HUES64 (cell line): ENCODE measurements around the gene USP17L5. TPM values are rescaled to one million over a fixed set of nuclear protein-coding genes. Genes with fewer than 3 reads are reported as not detected.
"Not testable (repeated sequence)": the region's sequence is repeated elsewhere in the genome, so short reads cannot be mapped to it uniquely, and the experiment has no call there.

Experiments
- H3K27ac ChIP-seq: 2 replicates; pipeline ENCODE4 v1.7.0; 2013; ENCODE audit warnings: low read depth, low read length, inconsistent platforms
- H3K27me3 ChIP-seq: 2 replicates; pipeline ENCODE4 v1.6.1; 2013; ENCODE audit warnings: mild to moderate bottlenecking, low read length; ENCODE audit not compliant: insufficient read depth
- H3K36me3 ChIP-seq: 2 replicates; pipeline ENCODE4 v1.6.1; 2013; ENCODE audit warnings: mild to moderate bottlenecking, low read length; ENCODE audit not compliant: insufficient read depth
- H3K4me1 ChIP-seq: 2 replicates; pipeline ENCODE4 v1.6.1; 2013; ENCODE audit warnings: mild to moderate bottlenecking, low read length, moderate library complexity; ENCODE audit not compliant: insufficient read depth
- H3K4me3 ChIP-seq: 2 replicates; pipeline ENCODE4 v1.5.1; 2013; ENCODE audit warnings: mild to moderate bottlenecking, low read length, moderate library complexity
- H3K9ac ChIP-seq: 2 replicates; pipeline ENCODE4 v1.6.1; 2013; ENCODE audit warnings: mild to moderate bottlenecking, low read depth, low read length
- H3K9me3 ChIP-seq: 2 replicates; pipeline ENCODE4 v1.6.1; 2013; ENCODE audit warnings: low read depth, low read length; ENCODE audit not compliant: insufficient read depth
- WGBS: fragments of 150-250, 120-280 bp; methylation state at CpG from one replicate; pipeline ENCODE4 v1.1.7; 2013; ENCODE audit warnings: missing lambda C conversion rate; 5-methylcytosine and 5-hydroxymethylcytosine counted together
- polyA plus RNA-seq, 2 experiments: library from polyadenylated mRNA; stranded (reverse); fragments of 50-300 nt; gene quantifications; one replicate each; pipeline ENCODE4 v1.2.3, GENCODE V29; 2013

USP17L5 gene, protein sequence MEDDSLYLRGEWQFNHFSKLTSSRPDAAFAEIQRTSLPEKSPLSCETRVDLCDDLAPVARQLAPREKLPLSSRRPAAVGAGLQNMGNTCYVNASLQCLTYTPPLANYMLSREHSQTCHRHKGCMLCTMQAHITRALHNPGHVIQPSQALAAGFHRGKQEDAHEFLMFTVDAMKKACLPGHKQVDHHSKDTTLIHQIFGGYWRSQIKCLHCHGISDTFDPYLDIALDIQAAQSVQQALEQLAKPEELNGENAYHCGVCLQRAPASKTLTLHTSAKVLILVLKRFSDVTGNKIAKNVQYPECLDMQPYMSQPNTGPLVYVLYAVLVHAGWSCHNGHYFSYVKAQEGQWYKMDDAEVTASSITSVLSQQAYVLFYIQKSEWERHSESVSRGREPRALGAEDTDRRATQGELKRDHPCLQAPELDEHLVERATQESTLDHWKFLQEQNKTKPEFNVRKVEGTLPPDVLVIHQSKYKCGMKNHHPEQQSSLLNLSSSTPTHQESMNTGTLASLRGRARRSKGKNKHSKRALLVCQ
- polyA plus RNA-seq (2013, experiment 1 of 2), result not detected
- polyA plus RNA-seq (2013, experiment 2 of 2), result not detected

DNA sequence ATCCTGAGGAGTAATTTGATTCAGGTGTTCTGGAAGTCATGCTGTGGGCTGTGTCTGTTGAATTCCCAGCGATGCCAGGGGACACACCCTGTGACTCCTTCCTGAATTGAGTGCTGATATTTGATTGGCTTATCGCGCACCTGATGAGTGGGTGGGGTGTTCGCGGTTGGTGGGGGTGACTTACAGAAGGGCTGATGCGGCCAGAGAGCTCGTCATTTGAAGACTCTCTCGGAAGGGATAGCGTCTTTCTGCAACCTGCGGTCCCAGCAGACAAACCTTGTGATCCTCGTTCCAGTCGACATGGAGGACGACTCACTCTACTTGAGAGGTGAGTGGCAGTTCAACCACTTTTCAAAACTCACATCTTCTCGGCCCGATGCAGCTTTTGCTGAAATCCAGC lies at the start of gene USP17L5:
TSS of gene USP17L5 (plus strand) at position 301 of the 400 bp plus-strand sequence. CDS start at position 301, 0 bp downstream.
- not testable (repeated sequence) for H3K27ac ChIP-seq, H3K27me3 ChIP-seq, H3K36me3 ChIP-seq, H3K9me3 ChIP-seq, H3K4me3 ChIP-seq, H3K9ac ChIP-seq, H3K4me1 ChIP-seq
- WGBS, result no CpG with 5 or more reads among the region's 15 CpGs

DNA sequence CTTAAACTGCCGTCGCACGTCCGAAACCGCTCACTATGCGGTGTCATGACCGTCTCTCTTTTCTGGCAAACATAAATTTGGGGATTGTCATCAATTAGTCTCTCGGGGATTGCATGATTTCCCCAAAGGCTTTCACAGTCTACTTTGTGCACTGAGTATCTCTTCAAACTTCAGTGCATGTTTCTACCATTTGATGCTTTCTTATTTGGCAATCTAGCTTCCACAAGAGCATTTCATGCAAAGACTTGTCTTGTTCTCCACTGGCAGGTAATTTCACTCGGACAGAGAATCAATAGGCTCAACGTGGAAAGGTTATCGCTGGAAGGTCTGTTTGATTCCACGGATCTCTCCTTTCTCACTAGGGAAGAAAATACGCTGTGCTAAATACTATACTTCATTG lies 15.0 kb upstream of the USP17L5 start:
- H3K4me3 ChIP-seq, H3K9ac ChIP-seq, H3K27ac ChIP-seq, H3K4me1 ChIP-seq, H3K27me3 ChIP-seq, H3K9me3 ChIP-seq, H3K36me3 ChIP-seq: not testable (repeated sequence)
- WGBS, result 71% methylated on average over 4 of the region's 13 CpGs

DNA sequence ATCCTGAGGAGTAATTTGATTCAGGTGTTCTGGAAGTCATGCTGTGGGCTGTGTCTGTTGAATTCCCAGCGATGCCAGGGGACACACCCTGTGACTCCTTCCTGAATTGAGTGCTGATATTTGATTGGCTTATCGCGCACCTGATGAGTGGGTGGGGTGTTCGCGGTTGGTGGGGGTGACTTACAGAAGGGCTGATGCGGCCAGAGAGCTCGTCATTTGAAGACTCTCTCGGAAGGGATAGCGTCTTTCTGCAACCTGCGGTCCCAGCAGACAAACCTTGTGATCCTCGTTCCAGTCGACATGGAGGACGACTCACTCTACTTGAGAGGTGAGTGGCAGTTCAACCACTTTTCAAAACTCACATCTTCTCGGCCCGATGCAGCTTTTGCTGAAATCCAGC lies 14.3 kb upstream of the USP17L5 start, which contains the start of gene USP17L24:
TSS of gene USP17L24 (plus strand) at position 301 of the 400 bp plus-strand sequence. CDS start at position 301, 0 bp downstream.
- H3K27ac ChIP-seq, H3K9me3 ChIP-seq, H3K4me3 ChIP-seq, H3K4me1 ChIP-seq, H3K36me3 ChIP-seq, H3K27me3 ChIP-seq, H3K9ac ChIP-seq: not testable (repeated sequence)
- WGBS, result no CpG with 5 or more reads among the region's 15 CpGs

DNA sequence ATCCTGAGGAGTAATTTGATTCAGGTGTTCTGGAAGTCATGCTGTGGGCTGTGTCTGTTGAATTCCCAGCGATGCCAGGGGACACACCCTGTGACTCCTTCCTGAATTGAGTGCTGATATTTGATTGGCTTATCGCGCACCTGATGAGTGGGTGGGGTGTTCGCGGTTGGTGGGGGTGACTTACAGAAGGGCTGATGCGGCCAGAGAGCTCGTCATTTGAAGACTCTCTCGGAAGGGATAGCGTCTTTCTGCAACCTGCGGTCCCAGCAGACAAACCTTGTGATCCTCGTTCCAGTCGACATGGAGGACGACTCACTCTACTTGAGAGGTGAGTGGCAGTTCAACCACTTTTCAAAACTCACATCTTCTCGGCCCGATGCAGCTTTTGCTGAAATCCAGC lies 9.6 kb upstream of the USP17L5 start, which contains the start of gene USP17L25:
TSS of gene USP17L25 (plus strand) at position 301 of the 400 bp plus-strand sequence. CDS start at position 301, 0 bp downstream.
- H3K9ac ChIP-seq, H3K9me3 ChIP-seq, H3K27ac ChIP-seq, H3K27me3 ChIP-seq, H3K4me3 ChIP-seq, H3K4me1 ChIP-seq, H3K36me3 ChIP-seq: not testable (repeated sequence)
- WGBS, result no CpG with 5 or more reads among the region's 15 CpGs

DNA sequence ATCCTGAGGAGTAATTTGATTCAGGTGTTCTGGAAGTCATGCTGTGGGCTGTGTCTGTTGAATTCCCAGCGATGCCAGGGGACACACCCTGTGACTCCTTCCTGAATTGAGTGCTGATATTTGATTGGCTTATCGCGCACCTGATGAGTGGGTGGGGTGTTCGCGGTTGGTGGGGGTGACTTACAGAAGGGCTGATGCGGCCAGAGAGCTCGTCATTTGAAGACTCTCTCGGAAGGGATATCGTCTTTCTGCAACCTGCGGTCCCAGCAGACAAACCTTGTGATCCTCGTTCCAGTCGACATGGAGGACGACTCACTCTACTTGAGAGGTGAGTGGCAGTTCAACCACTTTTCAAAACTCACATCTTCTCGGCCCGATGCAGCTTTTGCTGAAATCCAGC lies 4.8 kb upstream of the USP17L5 start, which contains the start of gene USP17L26:
TSS of gene USP17L26 (plus strand) at position 301 of the 400 bp plus-strand sequence. CDS start at position 301, 0 bp downstream.
- H3K27me3 ChIP-seq, H3K9me3 ChIP-seq, H3K9ac ChIP-seq, H3K4me1 ChIP-seq, H3K27ac ChIP-seq, H3K4me3 ChIP-seq, H3K36me3 ChIP-seq: not testable (repeated sequence)
- WGBS, result no CpG with 5 or more reads among the region's 15 CpGs

DNA sequence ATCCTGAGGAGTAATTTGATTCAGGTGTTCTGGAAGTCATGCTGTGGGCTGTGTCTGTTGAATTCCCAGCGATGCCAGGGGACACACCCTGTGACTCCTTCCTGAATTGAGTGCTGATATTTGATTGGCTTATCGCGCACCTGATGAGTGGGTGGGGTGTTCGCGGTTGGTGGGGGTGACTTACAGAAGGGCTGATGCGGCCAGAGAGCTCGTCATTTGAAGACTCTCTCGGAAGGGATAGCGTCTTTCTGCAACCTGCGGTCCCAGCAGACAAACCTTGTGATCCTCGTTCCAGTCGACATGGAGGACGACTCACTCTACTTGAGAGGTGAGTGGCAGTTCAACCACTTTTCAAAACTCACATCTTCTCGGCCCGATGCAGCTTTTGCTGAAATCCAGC lies 4.6 kb downstream of the USP17L5 start, which contains the start of gene USP17L27:
TSS of gene USP17L27 (plus strand) at position 301 of the 400 bp plus-strand sequence. CDS start at position 301, 0 bp downstream.
- no CpG with 5 or more reads among the region's 15 CpGs for WGBS

DNA sequence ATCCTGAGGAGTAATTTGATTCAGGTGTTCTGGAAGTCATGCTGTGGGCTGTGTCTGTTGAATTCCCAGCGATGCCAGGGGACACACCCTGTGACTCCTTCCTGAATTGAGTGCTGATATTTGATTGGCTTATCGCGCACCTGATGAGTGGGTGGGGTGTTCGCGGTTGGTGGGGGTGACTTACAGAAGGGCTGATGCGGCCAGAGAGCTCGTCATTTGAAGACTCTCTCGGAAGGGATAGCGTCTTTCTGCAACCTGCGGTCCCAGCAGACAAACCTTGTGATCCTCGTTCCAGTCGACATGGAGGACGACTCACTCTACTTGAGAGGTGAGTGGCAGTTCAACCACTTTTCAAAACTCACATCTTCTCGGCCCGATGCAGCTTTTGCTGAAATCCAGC lies 9.4 kb downstream of the USP17L5 start, which contains the start of gene USP17L28:
TSS of gene USP17L28 (plus strand) at position 301 of the 400 bp plus-strand sequence. CDS start at position 301, 0 bp downstream.
- not testable (repeated sequence) for H3K27ac ChIP-seq, H3K4me1 ChIP-seq, H3K9ac ChIP-seq, H3K27me3 ChIP-seq, H3K4me3 ChIP-seq, H3K9me3 ChIP-seq, H3K36me3 ChIP-seq
- no CpG with 5 or more reads among the region's 15 CpGs for WGBS

More for the DNA sequence above, 4.6 kb downstream of the USP17L5 start, which contains the start of gene USP17L27:
- not testable (repeated sequence) for H3K9ac ChIP-seq, H3K4me1 ChIP-seq, H3K4me3 ChIP-seq, H3K9me3 ChIP-seq, H3K36me3 ChIP-seq, H3K27ac ChIP-seq, H3K27me3 ChIP-seq

DNA sequence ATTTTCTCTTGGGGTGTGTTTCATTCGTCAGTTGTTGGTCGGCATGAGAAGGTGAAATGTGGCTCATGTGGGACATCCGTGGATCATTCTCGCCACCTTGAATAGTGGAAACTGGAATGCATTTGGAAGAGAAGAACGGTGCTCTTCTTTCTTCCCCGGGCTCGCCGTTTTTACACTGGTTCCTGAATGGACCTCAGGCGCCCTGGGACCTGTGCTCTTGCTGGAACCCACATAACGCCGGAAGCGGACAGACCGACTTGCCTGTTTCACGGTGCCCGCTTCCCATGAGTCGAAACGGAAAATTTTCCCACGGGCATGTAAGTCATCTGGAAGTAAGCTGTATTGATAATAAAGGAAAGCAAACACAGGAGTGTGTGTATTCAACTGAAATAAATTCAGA lies 11.7 kb downstream of the USP17L5 start:
- H3K9me3 ChIP-seq, H3K27me3 ChIP-seq, H3K4me3 ChIP-seq, H3K36me3 ChIP-seq, H3K27ac ChIP-seq, H3K9ac ChIP-seq, H3K4me1 ChIP-seq: not testable (repeated sequence)
- no CpG with 5 or more reads among the region's 18 CpGs for WGBS

DNA sequence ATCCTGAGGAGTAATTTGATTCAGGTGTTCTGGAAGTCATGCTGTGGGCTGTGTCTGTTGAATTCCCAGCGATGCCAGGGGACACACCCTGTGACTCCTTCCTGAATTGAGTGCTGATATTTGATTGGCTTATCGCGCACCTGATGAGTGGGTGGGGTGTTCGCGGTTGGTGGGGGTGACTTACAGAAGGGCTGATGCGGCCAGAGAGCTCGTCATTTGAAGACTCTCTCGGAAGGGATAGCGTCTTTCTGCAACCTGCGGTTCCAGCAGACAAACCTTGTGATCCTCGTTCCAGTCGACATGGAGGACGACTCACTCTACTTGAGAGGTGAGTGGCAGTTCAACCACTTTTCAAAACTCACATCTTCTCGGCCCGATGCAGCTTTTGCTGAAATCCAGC lies 14.1 kb downstream of the USP17L5 start, which contains the start of gene USP17L29:
TSS of gene USP17L29 (plus strand) at position 301 of the 400 bp plus-strand sequence. CDS start at position 301, 0 bp downstream.
- H3K27ac ChIP-seq, result not testable (repeated sequence)
- WGBS, result no CpG with 5 or more reads among the region's 15 CpGs

DNA sequence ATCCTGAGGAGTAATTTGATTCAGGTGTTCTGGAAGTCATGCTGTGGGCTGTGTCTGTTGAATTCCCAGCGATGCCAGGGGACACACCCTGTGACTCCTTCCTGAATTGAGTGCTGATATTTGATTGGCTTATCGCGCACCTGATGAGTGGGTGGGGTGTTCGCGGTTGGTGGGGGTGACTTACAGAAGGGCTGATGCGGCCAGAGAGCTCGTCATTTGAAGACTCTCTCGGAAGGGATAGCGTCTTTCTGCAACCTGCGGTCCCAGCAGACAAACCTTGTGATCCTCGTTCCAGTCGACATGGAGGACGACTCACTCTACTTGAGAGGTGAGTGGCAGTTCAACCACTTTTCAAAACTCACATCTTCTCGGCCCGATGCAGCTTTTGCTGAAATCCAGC lies 23.6 kb downstream of the USP17L5 start, which contains the start of gene USP17L30:
TSS of gene USP17L30 (plus strand) at position 301 of the 400 bp plus-strand sequence. CDS start at position 301, 0 bp downstream.
- H3K9me3 ChIP-seq, H3K9ac ChIP-seq, H3K4me3 ChIP-seq, H3K27ac ChIP-seq, H3K36me3 ChIP-seq, H3K4me1 ChIP-seq, H3K27me3 ChIP-seq: not testable (repeated sequence)
- no CpG with 5 or more reads among the region's 15 CpGs for WGBS

More for the DNA sequence above, 14.1 kb downstream of the USP17L5 start, which contains the start of gene USP17L29:
- H3K27me3 ChIP-seq, H3K4me3 ChIP-seq, H3K36me3 ChIP-seq, H3K9ac ChIP-seq, H3K4me1 ChIP-seq, H3K9me3 ChIP-seq: not testable (repeated sequence)

DNA sequence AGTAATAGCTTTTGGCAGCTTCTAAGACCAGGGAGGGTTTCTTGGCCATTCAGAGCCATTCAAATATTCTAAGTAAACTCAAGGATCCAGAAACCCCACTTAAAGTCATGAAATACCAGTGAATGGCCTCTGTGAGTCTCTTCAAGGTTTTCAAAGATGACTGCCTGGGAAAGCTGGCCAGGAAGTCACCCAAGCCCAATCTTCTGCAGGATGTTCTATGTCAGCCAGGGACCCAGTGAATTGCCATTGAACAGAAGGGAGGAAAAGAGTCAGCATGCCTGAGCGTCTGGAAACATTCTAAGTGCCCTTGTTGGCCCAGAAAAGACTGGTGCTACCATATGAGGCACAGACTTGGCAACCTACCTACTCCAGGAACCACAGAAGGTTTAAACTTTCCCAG lies 40.7 kb downstream of the USP17L5 start:
- H3K27ac ChIP-seq, H3K36me3 ChIP-seq, H3K27me3 ChIP-seq, H3K9ac ChIP-seq, H3K4me3 ChIP-seq, H3K4me1 ChIP-seq, H3K9me3 ChIP-seq: not testable (repeated sequence)
- 45% methylated on average over 1 of the region's 1 CpG for WGBS
